Neural cell (in vitro differentiated cells): ENCODE results near the gene JMJD1C. TPM values are rescaled to one million over a fixed set of nuclear protein-coding genes. Genes with fewer than 3 reads are reported as not detected.

Experiments used
- H2AFZ ChIP-seq: fragments of 200-600, 300-800 bp; sonication (generic), shearing (Covaris generic); 2 replicates; pipeline ENCODE4 v1.6.0; 2014; ENCODE audit warnings: low read depth, mild to moderate bottlenecking, antibody characterized with exemption, low read length, moderate library complexity
- H3F3A ChIP-seq: fragments of 200-600 bp; shearing (Covaris generic); 2 replicates; pipeline ENCODE4 v1.6.1; 2016; ENCODE audit warnings: mild to moderate bottlenecking, moderate library complexity, mixed read lengths, antibody characterized with exemption, low read length; ENCODE audit not compliant: insufficient read depth, poor library complexity, severe bottlenecking
- H3K27ac ChIP-seq: fragments of 200-600, 300-800 bp; sonication (generic), shearing (Covaris generic); 2 replicates; pipeline ENCODE4 v1.5.1; 2014; ENCODE audit warnings: mild to moderate bottlenecking, low read length, moderate library complexity
- H3K27me3 ChIP-seq: fragments of 300-800, 200-600 bp; sonication (generic), shearing (Covaris generic); 2 replicates; pipeline ENCODE4 v1.6.0; 2014; ENCODE audit warnings: mild to moderate bottlenecking, low read depth, low read length, moderate library complexity; ENCODE audit not compliant: insufficient read depth
- H3K36me3 ChIP-seq: fragments of 300-800, 200-600 bp; sonication (generic), shearing (Covaris generic); 2 replicates; pipeline ENCODE4 v1.5.1; 2014; ENCODE audit warnings: mild to moderate bottlenecking, antibody characterized with exemption, low read length, moderate library complexity; ENCODE audit not compliant: insufficient read depth
- H3K4me2 ChIP-seq: fragments of 300-800, 200-600 bp; sonication (generic), shearing (Covaris generic); 2 replicates; pipeline ENCODE4 v1.6.0; 2014; ENCODE audit warnings: mild to moderate bottlenecking, low read length
- H3K4me3 ChIP-seq: fragments of 300-800, 200-600 bp; sonication (generic), shearing (Covaris generic); 2 replicates; pipeline ENCODE4 v1.5.1; 2014; ENCODE audit warnings: mild to moderate bottlenecking, low read length, moderate library complexity
- H3K79me2 ChIP-seq: fragments of 200-600 bp; shearing (Covaris generic); replicated peaks from 2 replicates; pipeline ENCODE4 v1.6.0; 2014; ENCODE audit warnings: mild to moderate bottlenecking, low read length, moderate library complexity; ENCODE audit not compliant: insufficient read depth
- H3K9ac ChIP-seq: fragments of 300-800, 200-600 bp; sonication (generic), shearing (Covaris generic); 2 replicates; pipeline ENCODE4 v1.6.1; 2016; ENCODE audit warnings: mild to moderate bottlenecking, low read length, mixed read lengths
- H3K9me2 ChIP-seq: fragments of 200-600 bp; shearing (Covaris generic); 2 replicates; pipeline ENCODE4 v1.6.1; 2016; ENCODE audit warnings: mild to moderate bottlenecking, low read length, mixed read lengths; ENCODE audit not compliant: insufficient read depth
- H3K9me3 ChIP-seq: fragments of 200-600, 300-800 bp; sonication (generic), shearing (Covaris generic); 2 replicates; pipeline ENCODE4 v1.6.1; 2016; ENCODE audit warnings: mild to moderate bottlenecking, mixed run types, low read length, moderate library complexity, mixed read lengths
- H4K20me1 ChIP-seq: fragments of 200-600 bp; shearing (Covaris generic); 2 replicates; pipeline ENCODE4 v1.6.1; 2016; ENCODE audit warnings: mild to moderate bottlenecking, mixed run types; ENCODE audit not compliant: insufficient read depth
- CTCF ChIP-seq: fragments of 450-650 bp; IDR thresholded peaks from 2 replicates; pipeline ENCODE4 v1.5.1; 2014; ENCODE audit warnings: antibody characterized with exemption, mild to moderate bottlenecking, moderate library complexity; ENCODE audit not compliant: poor library complexity, severe bottlenecking
- EP300 ChIP-seq: fragments of 450-650 bp; conservative IDR thresholded peaks from 2 replicates; pipeline ENCODE4 v1.6.1; 2014; ENCODE audit warnings: antibody characterized with exemption, mild to moderate bottlenecking, moderate library complexity; ENCODE audit not compliant: poor library complexity, severe bottlenecking
- EZH2 ChIP-seq: fragments of 200-600, 300-800 bp; shearing (Covaris generic), sonication (generic); IDR thresholded peaks from 2 replicates; pipeline ENCODE4 v1.6.1; 2014; ENCODE audit warnings: antibody characterized with exemption, low read length, borderline replicate concordance, mild to moderate bottlenecking; ENCODE audit not compliant: insufficient read depth, poor library complexity, severe bottlenecking
- MXI1 ChIP-seq: fragments of 450-650 bp; conservative IDR thresholded peaks from 2 replicates; pipeline ENCODE4 v1.6.1; 2014; ENCODE audit warnings: antibody characterized with exemption, mild to moderate bottlenecking; ENCODE audit not compliant: poor library complexity, severe bottlenecking
- POLR2AphosphoS5 ChIP-seq: IDR thresholded peaks from 2 replicates; pipeline ENCODE4 v1.6.1; 2012
- RAD21 ChIP-seq: fragments of 450-650 bp; conservative IDR thresholded peaks from 2 replicates; pipeline ENCODE4 v1.6.1; 2014; ENCODE audit warnings: antibody characterized with exemption, mild to moderate bottlenecking, moderate library complexity
- REST ChIP-seq: IDR thresholded peaks from 2 replicates; pipeline ENCODE4 v1.6.1; 2012; ENCODE audit warnings: borderline replicate concordance
- SMC3 ChIP-seq: fragments of 450-650 bp; conservative IDR thresholded peaks from 2 replicates; pipeline ENCODE4 v1.6.1; 2014; ENCODE audit warnings: antibody characterized with exemption, mild to moderate bottlenecking, moderate library complexity; ENCODE audit not compliant: poor library complexity
- TAF1 ChIP-seq: IDR thresholded peaks from 2 replicates; pipeline ENCODE4 v1.6.1; 2012; ENCODE audit warnings: low read depth
- polyA plus RNA-seq: library from polyadenylated mRNA; depleted of rRNA; stranded (reverse); fragments of >200 nt; gene quantifications from 2 replicates; pipeline ENCODE4 v1.2.3, GENCODE V29; 2014

JMJD1C gene
- polyA plus RNA-seq, 1 donor from 2014 or later = 108 TPM

- no peaks in the 10 kb centered on the region for H3F3A ChIP-seq
Observed at GRCh38 chr10:63414481-63415260, 51.1 kb downstream of the JMJD1C start.

GRCh38 chr10:63413429-63413828, 52.3 kb downstream of the JMJD1C start:
- Histone ChIP-seq H3K27me3 (no peaks in the 10 kb centered on the region), H3K4me2 (no peak overlapping the region), H3K9me3 (no peaks in the 10 kb centered on the region), H3K9me2 (no peaks in the 10 kb centered on the region), H3F3A (no peaks in the 10 kb centered on the region), H4K20me1 (peaks cover 4% of the 10 kb centered on the region), H3K79me2 (peaks cover 35% of the 10 kb centered on the region), H3K27ac (no peak overlapping the region), H3K9ac (no peak overlapping the region), H3K36me3 (no peaks in the 10 kb centered on the region), H2AFZ (no peak overlapping the region), H3K4me3 (no peak overlapping the region)
- TF ChIP-seq POLR2AphosphoS5 (no peak), CTCF (no peak), MXI1 (no peak), REST (no peak), SMC3 (no peak)

More at GRCh38 chr10:63414481-63415260, 51.1 kb downstream of the JMJD1C start:
- no peak for TF ChIP-seq CTCF
- no peak for TF ChIP-seq REST
- no peak for TF ChIP-seq POLR2AphosphoS5
- no peak for TF ChIP-seq RAD21
- TF ChIP-seq SMC3 = no peak
- TF ChIP-seq TAF1 = no peak
- TF ChIP-seq EP300 = no peak
- no peak for TF ChIP-seq EZH2
- TF ChIP-seq MXI1 = no peak
- Histone ChIP-seq H3K27me3 (no peaks in the 10 kb centered on the region), H3K4me3 (no peak overlapping the region), H3K9me3 (no peaks in the 10 kb centered on the region), H4K20me1 (no peaks in the 10 kb centered on the region), H3K27ac (no peak overlapping the region), H3K36me3 (no peaks in the 10 kb centered on the region), H3K9ac (no peak overlapping the region), H3K9me2 (no peaks in the 10 kb centered on the region), H3K79me2 (peaks cover 31% of the 10 kb centered on the region), H2AFZ (no peak overlapping the region), H3K4me2 (no peak overlapping the region)
